22Rv1 (cell line): ENCODE measurements around the gene PKD2.

ENCODE experiments used
- CTCF ChIP-seq: fragments of 450-650 bp; IDR thresholded peaks from 2 replicates; pipeline ENCODE4 v1.5.1; 2017; ENCODE audit warnings: mild to moderate bottlenecking
- ZFX ChIP-seq: fragments of 450-650 bp; IDR thresholded peaks from 2 replicates; pipeline ENCODE4 v1.6.1; 2017; ENCODE audit warnings: antibody characterized with exemption, borderline replicate concordance

- TF ChIP-seq CTCF = no peak
- TF ChIP-seq ZFX = no peak
These were observed 100.1 kb downstream of the PKD2 start for GRCh38 chr4:88107406-88108107.
